Measurements from ENCODE around the gene CCDC122.

- TF ChIP-seq SIN3A (IDR thresholded peaks at IDR 0.05; ENCODE audit: low read depth) (no peak), MAX (IDR thresholded peaks at IDR 0.05) (no peak), CTCF (IDR thresholded peaks at IDR 0.05 in 2 of 3, conservative IDR thresholded peaks at IDR 0.05 in 1 of 3; ENCODE audit: borderline replicate concordance in 1 of 3, insufficient read depth in 1 of 3, low read depth in 2 of 3, low read length in 2 of 3) (no peak), ZFX (IDR thresholded peaks at IDR 0.05) (no peak)
These were observed 31.3 kb upstream of the CCDC122 start for GRCh38 chr13:43910856-43911255.

All from HCT116 (cell line).